NCI-H1694 (cell line): ENCODE results near the gene B4GALT5.
"Not testable (repeated sequence)": the region's sequence is repeated elsewhere in the genome, so short reads cannot be mapped to it uniquely, and the experiment has no call there.

Source experiments
- DNase-seq: peaks from one replicate; lab custom pipeline; 2025; lab: John Stamatoyannopoulos, UW

Gene B4GALT5

GRCh38 chr20:49628280-49628679 is 85.4 kb downstream of the B4GALT5 start:
- not testable (repeated sequence) for DNase-seq

- DNase-seq, result no peak
These were observed 86.3 kb downstream of the B4GALT5 start for GRCh38 chr20:49627329-49627761.

- DNase-seq, result not testable (repeated sequence)
These were observed 88.7 kb downstream of the B4GALT5 start for GRCh38 chr20:49624988-49625387.

GRCh38 chr20:49624317-49624716 is 89.4 kb downstream of the B4GALT5 start:
- DNase-seq, result no peak

- DNase-seq, result no peak
These were observed 91.4 kb downstream of the B4GALT5 start for GRCh38 chr20:49622243-49622642.

GRCh38 chr20:49620364-49621240 is 93.1 kb downstream of the B4GALT5 start:
- DNase-seq, result no peak

GRCh38 chr20:49619113-49620048 is 94.3 kb downstream of the B4GALT5 start:
- DNase-seq, result no peak

- no peak for DNase-seq
These were observed 95.4 kb downstream of the B4GALT5 start for GRCh38 chr20:49618289-49618688.

GRCh38 chr20:49617394-49617793 is 96.3 kb downstream of the B4GALT5 start:
- not testable (repeated sequence) for DNase-seq

GRCh38 chr20:49616154-49617007 is 97.3 kb downstream of the B4GALT5 start:
- DNase-seq, result no peak

GRCh38 chr20:49615401-49616153 is 98.1 kb downstream of the B4GALT5 start:
- no peak for DNase-seq

- not testable (repeated sequence) for DNase-seq
These were observed 98.7 kb downstream of the B4GALT5 start for GRCh38 chr20:49615051-49615400.

- no peak for DNase-seq
These were observed 99.2 kb downstream of the B4GALT5 start for GRCh38 chr20:49614338-49615050.

- DNase-seq, result no peak
These were observed 101.4 kb downstream of the B4GALT5 start for GRCh38 chr20:49612127-49612738.

- not testable (repeated sequence) for DNase-seq
These were observed 102.0 kb downstream of the B4GALT5 start for GRCh38 chr20:49611539-49612126.

- DNase-seq, result no peak
These were observed 102.8 kb downstream of the B4GALT5 start for GRCh38 chr20:49610691-49611538.

GRCh38 chr20:49608752-49609670 is 104.7 kb downstream of the B4GALT5 start:
- peak; percentile 41 for DNase-seq
